DOHH2 (cell line): ENCODE data around the gene ST7.

Source experiments
- H3F3A ChIP-seq: fragments of 200-600 bp; sonication (generic), shearing (Covaris generic); 2 replicates; pipeline ENCODE4 v1.6.0; 2016; ENCODE audit warnings: antibody characterized with exemption, mild to moderate bottlenecking; ENCODE audit not compliant: control insufficient read depth, insufficient read depth
- H3K27ac ChIP-seq: fragments of 200-600 bp; sonication (generic); 2 replicates; pipeline ENCODE4 v1.5.1; 2014; ENCODE audit warnings: low read depth, mild to moderate bottlenecking, low read length, moderate library complexity
- H3K27me3 ChIP-seq: fragments of 200-600 bp; sonication (generic); 2 replicates; pipeline ENCODE4 v1.6.1; 2014; ENCODE audit warnings: mild to moderate bottlenecking, low read length, mixed read lengths; ENCODE audit not compliant: control insufficient read depth
- H3K36me3 ChIP-seq: fragments of 200-600 bp; sonication (generic); 2 replicates; pipeline ENCODE4 v1.6.1; 2014; ENCODE audit warnings: mild to moderate bottlenecking, low read length, moderate library complexity, mixed read lengths; ENCODE audit not compliant: control insufficient read depth
- H3K4me1 ChIP-seq: fragments of 200-600 bp; sonication (generic); 2 replicates; pipeline ENCODE4 v1.6.1; 2014; ENCODE audit warnings: mild to moderate bottlenecking, low read length, mixed read lengths; ENCODE audit not compliant: control insufficient read depth
- H3K4me2 ChIP-seq: fragments of 200-600 bp; sonication (generic); 2 replicates; pipeline ENCODE4 v1.6.0; 2014; ENCODE audit warnings: mild to moderate bottlenecking, low read length, moderate library complexity
- H3K4me3 ChIP-seq: fragments of 200-600 bp; sonication (generic); 2 replicates; pipeline ENCODE4 v1.5.1; 2014; ENCODE audit warnings: mild to moderate bottlenecking, low read length, mixed read lengths
- H3K79me2 ChIP-seq: fragments of 200-600 bp; sonication (generic); 2 replicates; pipeline ENCODE4 v1.6.1; 2014; ENCODE audit warnings: mild to moderate bottlenecking, low read length, mixed read lengths; ENCODE audit not compliant: control insufficient read depth
- H3K9me2 ChIP-seq: fragments of 200-600 bp; sonication (generic); replicated peaks from 2 replicates; pipeline ENCODE4 v1.6.1; 2014; ENCODE audit warnings: mild to moderate bottlenecking, low read length, mixed read lengths; ENCODE audit not compliant: control insufficient read depth
- H3K9me3 ChIP-seq: fragments of 200-600 bp; sonication (generic); 2 replicates; pipeline ENCODE4 v1.6.1; 2014; ENCODE audit warnings: antibody characterized with exemption, low read length, mixed read lengths; ENCODE audit not compliant: control insufficient read depth, insufficient read depth
- H4K20me1 ChIP-seq: fragments of 200-600 bp; sonication (generic); 2 replicates; pipeline ENCODE4 v1.6.0; 2014; ENCODE audit warnings: low read depth, mild to moderate bottlenecking, antibody characterized with exemption, low read length, moderate library complexity; ENCODE audit not compliant: control insufficient read depth, insufficient read depth
- EZH2phosphoT487 ChIP-seq: fragments of 200-600 bp; sonication (generic); IDR thresholded peaks from 2 replicates; pipeline ENCODE4 v1.6.1; 2017; ENCODE audit warnings: borderline replicate concordance, mild to moderate bottlenecking, antibody characterized with exemption, low read length, moderate library complexity, mixed read lengths
- TF ChIP-seq, protein P1 (sequence below): fragments of 200-600 bp; sonication (generic); IDR thresholded peaks from one replicate; pipeline ENCODE4 v1.5.1; 2014; ENCODE audit warnings: antibody characterized with exemption, mild to moderate bottlenecking, low read depth, low read length; ENCODE audit not compliant: poor library complexity, severe bottlenecking

ST7 gene

DNA sequence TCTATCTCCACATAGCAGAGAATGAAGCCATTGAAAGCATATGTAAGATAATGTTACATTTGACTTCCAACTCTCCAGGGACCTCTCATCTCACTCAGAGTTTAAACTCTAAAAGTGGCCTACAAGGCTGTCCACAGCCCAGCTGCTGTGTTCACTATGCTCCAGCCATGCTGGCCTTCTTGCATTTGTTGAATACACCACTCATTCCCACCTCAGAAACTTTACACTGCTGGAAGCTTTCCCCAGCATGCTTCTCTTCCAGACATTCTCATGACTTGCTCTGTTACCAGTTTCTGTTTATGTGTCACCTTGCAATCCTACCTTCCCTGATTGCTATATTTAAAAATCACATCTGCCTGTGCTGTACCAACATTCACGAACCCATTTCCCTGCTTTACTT is 202.4 kb downstream of the ST7 start:
- H3K9me2 ChIP-seq: no peaks in the 10 kb centered on the region
- H4K20me1 ChIP-seq: no peaks in the 10 kb centered on the region
- H3K79me2 ChIP-seq: no peaks in the 10 kb centered on the region
- H3K4me1 ChIP-seq: no peaks in the 10 kb centered on the region
- H3K9me3 ChIP-seq: no peaks in the 10 kb centered on the region
- no peaks in the 10 kb centered on the region for H3K36me3 ChIP-seq
- no peaks in the 10 kb centered on the region for H3K27me3 ChIP-seq
- TF ChIP-seq, protein P1, sequence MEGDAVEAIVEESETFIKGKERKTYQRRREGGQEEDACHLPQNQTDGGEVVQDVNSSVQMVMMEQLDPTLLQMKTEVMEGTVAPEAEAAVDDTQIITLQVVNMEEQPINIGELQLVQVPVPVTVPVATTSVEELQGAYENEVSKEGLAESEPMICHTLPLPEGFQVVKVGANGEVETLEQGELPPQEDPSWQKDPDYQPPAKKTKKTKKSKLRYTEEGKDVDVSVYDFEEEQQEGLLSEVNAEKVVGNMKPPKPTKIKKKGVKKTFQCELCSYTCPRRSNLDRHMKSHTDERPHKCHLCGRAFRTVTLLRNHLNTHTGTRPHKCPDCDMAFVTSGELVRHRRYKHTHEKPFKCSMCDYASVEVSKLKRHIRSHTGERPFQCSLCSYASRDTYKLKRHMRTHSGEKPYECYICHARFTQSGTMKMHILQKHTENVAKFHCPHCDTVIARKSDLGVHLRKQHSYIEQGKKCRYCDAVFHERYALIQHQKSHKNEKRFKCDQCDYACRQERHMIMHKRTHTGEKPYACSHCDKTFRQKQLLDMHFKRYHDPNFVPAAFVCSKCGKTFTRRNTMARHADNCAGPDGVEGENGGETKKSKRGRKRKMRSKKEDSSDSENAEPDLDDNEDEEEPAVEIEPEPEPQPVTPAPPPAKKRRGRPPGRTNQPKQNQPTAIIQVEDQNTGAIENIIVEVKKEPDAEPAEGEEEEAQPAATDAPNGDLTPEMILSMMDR: no peak
- no peak for TF ChIP-seq EZH2phosphoT487
- H3K4me3 ChIP-seq: no peak overlapping the region
- no peaks in the 10 kb centered on the region for H3F3A ChIP-seq
- H3K27ac ChIP-seq: no peak overlapping the region
- H3K4me2 ChIP-seq: no peak overlapping the region

DNA sequence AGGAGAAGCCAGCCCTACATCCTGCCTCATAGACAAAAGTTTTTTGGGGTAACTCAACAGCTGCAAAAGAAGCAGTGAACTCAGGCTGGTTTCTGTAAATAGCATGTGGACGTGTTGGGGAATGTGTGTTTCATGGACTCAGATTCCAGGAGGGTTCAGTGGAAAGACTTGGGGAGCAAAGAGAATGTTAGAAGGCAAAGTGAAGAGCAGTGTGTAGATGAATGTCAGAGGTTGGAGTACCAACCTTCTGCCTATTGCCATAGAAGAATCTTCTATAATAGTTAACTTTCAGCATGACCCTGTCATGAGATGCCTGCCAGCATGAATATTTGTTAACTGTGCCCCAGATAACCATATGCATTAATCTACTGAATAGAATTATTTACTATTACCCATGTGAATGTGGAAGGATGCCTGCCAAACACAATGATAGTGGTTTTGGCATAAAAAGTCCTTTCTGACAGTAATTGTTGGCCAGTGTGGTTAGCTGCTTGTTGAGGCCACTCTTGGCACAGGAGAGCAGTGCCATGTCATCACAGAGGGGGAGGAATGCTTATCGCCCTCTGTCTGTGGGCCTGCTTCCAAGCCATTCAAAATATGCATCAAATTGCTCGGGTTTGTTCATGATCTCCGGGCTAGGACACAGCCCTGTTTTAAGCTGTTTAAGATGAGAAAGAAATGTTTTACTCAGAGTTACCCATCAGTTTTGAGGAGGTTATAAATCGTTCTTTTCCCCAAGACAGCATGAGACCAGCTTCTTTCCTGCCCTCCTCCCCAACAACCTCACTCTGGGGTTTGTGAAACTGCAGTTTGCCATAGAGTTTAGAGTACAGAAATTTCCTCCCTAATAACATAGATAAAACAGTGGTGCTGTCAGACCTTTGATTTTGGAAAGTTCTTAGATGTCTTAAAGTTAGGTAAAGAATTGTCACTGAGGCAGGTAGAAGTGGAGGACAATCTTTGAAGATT is 204.2 kb downstream of the ST7 start:
- Histone ChIP-seq H3K4me2 (no peak overlapping the region), H3K9me2 (no peaks in the 10 kb centered on the region), H3K36me3 (no peaks in the 10 kb centered on the region), H3K4me3 (no peak overlapping the region), H3K9me3 (no peaks in the 10 kb centered on the region), H3F3A (no peaks in the 10 kb centered on the region), H3K27me3 (no peaks in the 10 kb centered on the region), H3K4me1 (no peaks in the 10 kb centered on the region), H4K20me1 (no peaks in the 10 kb centered on the region), H3K79me2 (no peaks in the 10 kb centered on the region), H3K27ac (no peak overlapping the region)
- TF ChIP-seq, protein P1: no peak
- TF ChIP-seq EZH2phosphoT487: no peak

DNA sequence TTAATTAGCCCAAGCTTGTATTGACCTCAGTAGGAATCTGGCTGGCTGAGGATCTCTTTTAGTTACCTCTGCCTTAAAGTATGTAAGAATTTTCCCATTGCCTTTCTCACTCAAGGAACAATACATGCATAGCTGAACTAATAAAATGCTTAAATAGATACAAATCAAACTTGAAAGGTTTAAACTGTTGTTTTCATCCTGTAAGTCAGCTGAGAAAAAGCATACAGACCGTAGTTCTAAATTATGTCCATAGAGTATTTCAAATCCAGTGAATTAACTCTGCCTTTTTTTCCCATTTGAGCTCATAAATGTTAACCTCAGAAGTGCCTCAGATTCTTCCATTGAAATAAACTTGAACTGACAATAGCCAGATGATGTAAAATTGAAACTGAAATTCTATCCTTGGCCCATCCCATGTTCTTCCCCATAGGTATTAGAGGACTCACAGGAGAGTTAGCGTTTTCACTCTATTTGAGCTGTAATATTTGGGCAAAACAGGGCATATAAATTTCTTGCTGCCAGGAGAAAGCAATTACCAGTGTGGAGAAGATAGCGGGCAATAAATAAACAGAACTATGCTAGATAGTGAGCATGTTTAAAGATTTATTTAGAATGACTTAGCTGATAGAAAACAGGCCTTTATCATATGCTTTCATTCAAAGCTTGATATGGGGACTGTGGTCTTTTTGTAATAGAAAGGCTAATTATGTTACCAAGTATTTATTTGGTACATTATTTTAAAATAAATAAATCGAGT is 205.8 kb downstream of the ST7 start:
- Histone ChIP-seq H3K4me2 (no peak overlapping the region), H3K36me3 (no peaks in the 10 kb centered on the region), H3K4me3 (no peak overlapping the region), H3K27ac (no peak overlapping the region), H4K20me1 (no peaks in the 10 kb centered on the region), H3F3A (no peaks in the 10 kb centered on the region), H3K79me2 (no peaks in the 10 kb centered on the region), H3K4me1 (no peaks in the 10 kb centered on the region), H3K27me3 (no peaks in the 10 kb centered on the region), H3K9me3 (no peaks in the 10 kb centered on the region), H3K9me2 (no peaks in the 10 kb centered on the region)
- TF ChIP-seq EZH2phosphoT487: no peak
- TF ChIP-seq, protein P1: no peak
